ENCODE measurements around the gene STK17B.
"Not testable (repeated sequence)": the region's sequence is repeated elsewhere in the genome, so short reads cannot be mapped to it uniquely, and the experiment has no call there.

STK17B gene

DNA sequence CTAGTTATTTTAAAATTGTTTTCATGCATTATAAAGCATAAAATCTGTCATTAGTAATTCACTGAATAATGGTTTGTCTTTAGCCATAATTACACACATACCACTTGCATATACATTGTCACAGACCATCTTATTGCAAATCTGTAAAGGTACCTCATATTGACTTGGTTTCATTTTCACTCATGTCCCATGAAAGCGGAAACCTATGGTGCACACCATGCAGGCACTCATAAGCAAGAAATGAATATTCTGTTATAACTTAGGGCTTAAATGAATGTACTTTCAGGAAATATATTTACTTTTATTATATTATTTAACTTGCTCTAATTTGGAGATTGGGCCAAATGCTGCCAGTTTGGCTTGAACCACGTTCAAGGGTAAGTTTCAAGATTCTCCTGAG lies 29.2 kb upstream of the STK17B start:
- H3K4me3 ChIP-seq (ENCODE audit: low read length) = no peak overlapping the region
- DNase-seq (ENCODE audit: low read depth) = no peak
- TF ChIP-seq, protein P1, sequence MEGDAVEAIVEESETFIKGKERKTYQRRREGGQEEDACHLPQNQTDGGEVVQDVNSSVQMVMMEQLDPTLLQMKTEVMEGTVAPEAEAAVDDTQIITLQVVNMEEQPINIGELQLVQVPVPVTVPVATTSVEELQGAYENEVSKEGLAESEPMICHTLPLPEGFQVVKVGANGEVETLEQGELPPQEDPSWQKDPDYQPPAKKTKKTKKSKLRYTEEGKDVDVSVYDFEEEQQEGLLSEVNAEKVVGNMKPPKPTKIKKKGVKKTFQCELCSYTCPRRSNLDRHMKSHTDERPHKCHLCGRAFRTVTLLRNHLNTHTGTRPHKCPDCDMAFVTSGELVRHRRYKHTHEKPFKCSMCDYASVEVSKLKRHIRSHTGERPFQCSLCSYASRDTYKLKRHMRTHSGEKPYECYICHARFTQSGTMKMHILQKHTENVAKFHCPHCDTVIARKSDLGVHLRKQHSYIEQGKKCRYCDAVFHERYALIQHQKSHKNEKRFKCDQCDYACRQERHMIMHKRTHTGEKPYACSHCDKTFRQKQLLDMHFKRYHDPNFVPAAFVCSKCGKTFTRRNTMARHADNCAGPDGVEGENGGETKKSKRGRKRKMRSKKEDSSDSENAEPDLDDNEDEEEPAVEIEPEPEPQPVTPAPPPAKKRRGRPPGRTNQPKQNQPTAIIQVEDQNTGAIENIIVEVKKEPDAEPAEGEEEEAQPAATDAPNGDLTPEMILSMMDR (conservative IDR thresholded peaks at IDR 0.05; ENCODE audit: low read length) = no peak

DNA sequence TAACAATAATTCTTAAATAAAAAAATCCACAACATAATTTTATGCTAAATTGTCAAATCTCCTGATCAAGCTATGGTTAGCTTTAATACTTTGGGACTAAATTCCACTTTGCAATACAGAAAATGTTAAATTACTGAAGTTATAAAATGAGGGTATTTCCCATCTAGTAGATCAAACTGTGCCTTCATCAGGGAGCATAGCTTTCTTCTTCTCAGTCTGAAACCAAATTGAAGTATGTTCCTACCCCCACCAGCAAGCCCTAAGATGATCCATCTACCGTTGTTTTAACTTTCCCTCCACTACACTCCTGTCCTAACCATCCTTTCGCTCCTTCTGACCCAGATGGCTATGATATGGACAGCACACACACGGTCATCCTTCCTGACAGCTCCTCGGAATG lies 24.4 kb upstream of the STK17B start:
- no peak for DNase-seq (ENCODE audit: low read depth)
- H3K4me3 ChIP-seq (ENCODE audit: low read length) = no peak overlapping the region
- TF ChIP-seq, protein P1 (conservative IDR thresholded peaks at IDR 0.05; ENCODE audit: low read length) = no peak

DNA sequence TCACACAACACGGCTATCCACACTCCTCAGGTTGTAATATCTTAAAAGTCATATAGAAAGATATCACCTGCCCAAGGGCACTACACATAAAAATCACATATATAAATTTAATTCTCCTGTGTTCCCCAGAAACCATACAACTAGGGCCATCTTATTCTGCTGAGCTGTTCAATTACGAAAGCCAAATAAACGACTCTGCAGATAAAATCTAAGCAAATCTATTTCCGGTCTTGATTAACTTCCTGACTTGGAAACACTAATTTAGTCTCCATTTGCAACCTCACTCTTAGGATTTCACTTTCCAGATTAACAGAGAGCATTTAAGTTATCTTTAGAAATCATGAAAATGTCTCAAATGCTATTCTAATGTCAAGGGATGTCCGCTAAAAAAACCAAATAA lies 23.9 kb upstream of the STK17B start:
- DNase-seq (ENCODE audit: low read depth) = no peak
- TF ChIP-seq, protein P1 (conservative IDR thresholded peaks at IDR 0.05; ENCODE audit: low read length) = no peak
- H3K4me3 ChIP-seq (ENCODE audit: low read length) = no peak overlapping the region

GRCh38 chr2:196191541-196191940 lies 20.2 kb upstream of the STK17B start:
- TF ChIP-seq, protein P1 (conservative IDR thresholded peaks at IDR 0.05; ENCODE audit: low read length) = no peak
- no peak overlapping the region for H3K4me3 ChIP-seq (ENCODE audit: low read length)
- no peak for DNase-seq (ENCODE audit: low read depth)

- TF ChIP-seq, protein P1 (conservative IDR thresholded peaks at IDR 0.05; ENCODE audit: low read length) = no peak
- DNase-seq (ENCODE audit: low read depth) = no peak
- H3K4me3 ChIP-seq (ENCODE audit: low read length) = no peak overlapping the region
Observed at GRCh38 chr2:196187898-196188458, 16.6 kb upstream of the STK17B start.

GRCh38 chr2:196187175-196187700 lies 15.9 kb upstream of the STK17B start:
- not testable (repeated sequence) for DNase-seq (ENCODE audit: low read depth); H3K4me3 ChIP-seq (ENCODE audit: low read length)

DNA sequence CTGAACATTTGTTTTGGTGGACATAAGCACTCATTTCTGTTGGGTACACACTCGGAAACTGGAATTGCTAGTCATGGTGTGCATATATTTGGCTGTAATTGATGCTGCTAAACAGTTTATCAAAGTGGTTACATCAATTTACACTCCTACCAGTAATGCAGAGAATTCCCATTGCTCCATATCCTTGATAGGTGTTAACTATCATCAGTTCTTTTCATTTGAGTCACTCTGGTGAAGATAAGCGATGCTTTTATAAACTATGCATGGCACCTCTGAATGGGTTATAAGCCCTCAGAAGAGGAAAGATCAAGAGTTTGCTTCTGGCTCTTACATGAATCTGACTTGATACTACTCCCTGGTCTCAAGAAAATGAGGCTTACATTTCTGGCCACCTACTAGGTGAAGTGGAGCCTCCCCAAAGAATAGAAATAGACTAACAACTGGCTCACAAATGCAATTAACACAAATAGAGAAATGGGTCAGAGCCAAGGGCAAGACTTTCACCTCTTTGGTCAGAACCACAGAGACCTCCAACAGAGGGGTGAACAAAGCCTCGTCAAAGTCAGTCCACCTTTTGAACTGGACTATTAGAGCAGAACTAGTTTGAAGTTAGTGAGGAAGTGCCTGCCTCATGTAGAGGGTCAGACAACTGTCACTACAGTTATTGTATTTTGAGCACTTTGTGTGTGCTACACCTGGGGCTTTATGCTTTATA lies 15.0 kb upstream of the STK17B start:
- DNase-seq (ENCODE audit: low read depth) = no peak
- TF ChIP-seq, protein P1 (conservative IDR thresholded peaks at IDR 0.05; ENCODE audit: low read length) = no peak

More for the DNA sequence above, 15.0 kb upstream of the STK17B start:
- H3K4me3 ChIP-seq (ENCODE audit: low read length) = no peak overlapping the region
